Germinal center (tissue), 1 donor: Measurements from ENCODE around the gene SP6.

Source experiments
- DNase-seq: peaks from one replicate; pipeline ENCODE4 v3.0.0; 2012; ENCODE audit warnings: mixed read lengths, low spot score

Gene SP6

DNA sequence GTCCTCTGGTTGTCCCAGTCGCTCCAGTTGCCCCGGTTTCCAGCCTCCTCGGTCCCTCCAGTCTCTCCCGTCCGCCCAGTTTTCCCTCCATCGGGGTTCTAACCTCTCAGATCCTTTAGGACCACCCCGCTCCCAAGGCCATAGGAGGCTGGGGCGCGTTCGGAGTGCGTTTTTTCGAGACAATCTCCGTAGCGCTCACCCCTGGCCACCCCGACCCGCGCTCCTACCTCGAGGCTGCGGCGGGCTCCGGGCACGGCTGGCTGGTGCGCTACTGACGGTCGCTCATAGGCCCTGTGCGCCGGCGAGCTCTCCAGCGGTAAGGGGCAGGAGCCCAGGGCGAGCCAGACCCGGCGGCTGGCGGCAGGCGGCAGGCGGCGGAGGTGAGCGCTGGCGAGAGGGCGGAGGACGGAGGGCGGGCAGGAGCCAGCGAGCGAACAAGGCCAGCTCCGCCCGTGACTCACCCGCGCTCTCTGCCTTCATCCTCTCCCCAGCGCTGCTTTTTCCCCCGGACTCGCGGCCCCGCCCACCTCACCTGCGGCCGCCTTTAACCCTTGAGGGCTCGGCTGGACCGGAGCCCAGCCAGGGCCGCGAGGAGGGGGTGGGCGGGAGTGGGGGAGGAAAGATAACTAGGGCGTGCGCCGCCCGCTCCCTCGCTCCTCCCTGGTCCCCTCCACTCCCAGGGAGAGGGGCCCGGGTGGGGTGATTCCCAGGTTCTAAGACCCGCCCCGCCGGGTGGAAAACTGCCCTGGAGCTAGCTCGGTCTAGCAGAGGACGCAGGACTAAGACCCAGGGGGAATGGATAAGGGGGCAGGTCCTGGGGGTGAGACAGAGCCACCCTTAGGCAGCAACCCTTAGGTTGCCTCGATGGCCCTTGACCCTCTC lies at the start of gene SP6:
Gene SP6 (minus strand): TSS at position 472 of the 882 bp plus-strand sequence. CDS start 2,734 bp downstream, outside the sequence.
- DNase-seq = peak; percentile 49

DNA sequence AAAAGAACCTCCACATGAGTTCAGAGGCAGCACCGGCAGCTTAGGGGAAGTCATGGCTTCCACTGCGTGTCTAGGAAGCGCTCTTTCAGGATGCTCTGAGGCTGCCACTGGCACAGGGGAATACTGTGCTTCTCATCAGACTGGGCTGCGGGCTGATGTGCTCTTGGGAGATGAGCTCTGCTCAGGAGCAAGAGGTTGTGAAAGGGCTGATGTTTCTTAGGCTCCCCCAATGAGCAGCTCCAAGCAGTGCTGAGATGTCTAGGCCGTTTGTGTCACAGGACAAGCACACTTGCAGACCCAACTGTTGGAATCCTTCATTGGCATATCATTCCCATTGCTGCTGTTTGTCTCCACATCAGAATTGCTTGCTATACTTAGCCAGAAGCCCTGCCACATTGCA lies 48.7 kb upstream of the SP6 start:
- DNase-seq = no peak

GRCh38 chr17:47898241-47898640 lies 47.3 kb upstream of the SP6 start:
- no peak for DNase-seq

- DNase-seq = no peak
Observed at GRCh38 chr17:47897561-47897960, 46.6 kb upstream of the SP6 start.

DNA sequence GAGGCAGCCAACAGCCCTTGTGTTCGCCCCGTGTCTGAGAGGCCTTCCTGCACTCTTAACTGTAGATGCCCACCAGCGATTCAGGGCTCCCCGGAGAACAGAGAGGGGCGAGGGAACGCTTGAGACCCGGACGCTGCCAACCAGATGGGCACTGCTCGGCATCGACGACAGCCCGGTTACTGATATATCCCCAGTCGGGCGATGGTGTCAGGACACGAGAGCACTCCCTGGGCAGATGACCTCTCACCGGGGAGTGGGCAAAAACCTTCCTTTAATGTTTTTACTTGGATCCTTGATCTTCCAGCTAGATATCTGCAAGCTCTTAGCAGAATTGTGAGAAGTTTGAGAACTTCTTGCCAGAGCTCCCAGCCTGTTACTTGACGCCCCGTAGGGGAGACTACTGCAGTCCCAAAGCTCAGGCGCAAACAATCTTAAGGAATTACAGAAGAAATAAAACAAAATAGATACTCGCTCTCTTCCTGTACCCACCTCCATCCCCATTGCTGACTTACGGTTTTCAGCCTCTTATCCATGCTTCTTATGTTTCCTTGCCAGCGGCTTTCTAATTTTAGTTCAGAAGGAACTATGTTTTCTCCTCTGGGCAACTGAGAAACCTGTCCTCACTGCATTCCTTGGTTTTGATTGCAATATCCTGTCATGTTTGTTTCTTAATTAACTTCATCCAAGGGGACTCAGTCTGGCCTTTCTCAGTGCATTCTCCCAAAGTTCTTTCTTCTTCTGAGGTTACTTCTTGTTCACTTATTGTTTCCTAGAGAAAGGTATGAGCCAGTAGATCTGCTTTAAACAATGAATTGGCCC lies 45.9 kb upstream of the SP6 start:
- no peak for DNase-seq

DNA sequence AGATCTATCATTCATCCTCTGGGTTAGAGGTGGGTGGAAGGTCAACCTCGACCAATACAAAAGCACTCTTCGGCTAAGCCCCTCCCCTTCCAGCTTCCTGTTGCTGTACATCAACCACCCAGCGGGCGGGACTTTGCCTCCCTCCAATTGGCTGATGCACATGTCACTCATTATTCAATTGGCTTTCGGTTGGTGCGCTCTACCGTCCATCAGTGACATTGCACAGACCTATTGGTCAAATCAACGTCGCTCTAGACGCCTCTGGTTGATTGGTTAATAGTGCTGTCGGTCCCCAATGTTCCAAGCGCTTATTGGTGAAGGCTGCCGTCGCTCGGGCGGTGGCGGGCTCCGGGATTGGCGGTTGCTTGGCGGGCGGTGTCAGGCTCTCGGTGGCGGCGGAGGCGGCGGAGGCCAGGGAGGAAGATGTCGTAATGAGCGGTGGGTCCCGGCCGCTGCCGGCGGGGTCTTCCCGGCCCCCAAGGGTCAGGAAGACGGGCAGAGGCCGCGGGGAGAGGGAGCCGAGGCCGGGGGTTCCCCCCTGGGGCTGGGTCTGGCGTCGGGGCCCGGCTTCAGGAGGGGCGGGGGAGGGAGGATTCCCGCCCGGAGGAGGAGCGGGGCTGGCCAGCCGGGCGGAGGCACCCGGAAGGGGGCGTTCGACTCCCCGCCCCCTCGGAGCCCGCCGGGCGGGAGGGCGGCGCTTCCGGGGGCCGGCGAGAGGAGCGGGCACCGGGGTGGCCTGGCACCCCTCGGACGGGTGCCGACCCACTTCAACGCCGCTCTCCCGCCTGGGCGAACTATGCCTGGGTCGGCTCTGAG lies 45.1 kb upstream of the SP6 start, which contains the start of gene SP2:
Gene SP2 (plus strand): TSS at position 381 of the 816 bp plus-strand sequence. CDS start 51 bp downstream, at position 432.
- DNase-seq = peak; percentile 100

DNA sequence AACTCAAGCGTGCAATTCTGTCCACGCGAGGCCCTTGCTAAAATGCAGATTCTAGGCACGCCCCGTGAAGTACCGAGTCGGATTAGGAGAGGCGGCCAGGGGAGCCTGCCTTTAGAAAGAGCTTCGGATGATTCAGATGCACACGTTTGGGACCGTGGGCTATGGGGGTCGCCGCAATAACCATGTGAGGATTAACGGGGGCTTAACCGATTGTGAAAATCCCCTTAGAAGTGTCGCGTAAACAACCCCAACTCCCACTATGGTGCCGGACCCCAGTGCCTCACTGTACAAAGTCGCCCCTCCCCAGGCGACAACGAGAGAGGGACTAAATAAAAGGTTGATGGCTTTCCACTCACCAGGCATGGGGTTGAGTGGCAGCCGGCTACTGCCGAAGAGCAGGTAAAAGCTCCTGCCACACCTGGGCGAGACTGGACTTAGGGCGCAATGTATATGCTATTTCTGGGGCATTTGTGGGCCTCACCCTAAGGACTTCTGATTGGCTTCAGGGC lies 44.4 kb upstream of the SP6 start:
- no peak for DNase-seq

GRCh38 chr17:47894498-47895346 lies 43.8 kb upstream of the SP6 start:
- no peak for DNase-seq

GRCh38 chr17:47891545-47892088 lies 40.7 kb upstream of the SP6 start:
- DNase-seq = no peak

DNA sequence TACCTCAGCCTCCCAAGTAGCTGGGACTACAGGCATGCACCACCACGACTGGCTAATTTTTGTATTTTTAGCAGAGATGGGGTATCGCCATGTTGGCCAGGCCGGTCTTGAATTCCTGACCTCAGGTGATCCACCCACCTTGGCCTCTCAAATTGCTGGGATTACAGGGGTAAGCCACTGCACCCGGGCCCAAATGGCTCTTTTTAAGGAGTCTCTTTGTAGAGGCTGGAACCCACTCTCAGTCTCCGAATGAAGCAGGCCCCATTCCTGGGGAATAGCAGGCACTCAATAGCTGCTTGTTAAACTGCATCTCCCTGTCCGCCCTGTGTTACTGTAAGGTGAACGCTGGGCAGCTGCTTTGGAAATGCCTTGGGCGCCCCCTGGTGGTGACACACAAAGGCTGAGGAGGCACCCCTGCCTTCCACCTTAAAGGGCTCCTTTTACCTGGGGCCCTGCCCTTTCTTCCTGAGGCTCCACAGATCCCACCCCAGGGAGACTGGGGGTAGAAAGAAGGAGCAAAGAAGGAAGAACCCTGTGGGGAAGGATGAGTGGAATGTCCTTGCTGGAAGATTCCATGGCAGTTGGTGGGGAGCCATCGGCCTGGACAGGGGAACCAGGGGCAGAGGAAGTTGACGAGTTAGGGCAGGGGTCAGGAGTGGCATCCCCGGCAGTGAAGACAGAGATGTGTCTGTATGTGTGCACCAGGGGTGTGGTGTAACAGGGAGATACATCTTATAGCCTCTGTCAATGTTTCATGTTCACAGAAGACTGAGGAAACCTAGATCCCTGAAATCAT lies 39.0 kb upstream of the SP6 start:
- DNase-seq = peak; percentile 74

GRCh38 chr17:47888293-47888692 lies 37.3 kb upstream of the SP6 start:
- no peak for DNase-seq

- DNase-seq = no peak
Observed at GRCh38 chr17:47884905-47885730, 34.2 kb upstream of the SP6 start.

- no peak for DNase-seq
Observed at GRCh38 chr17:47884427-47884740, 33.4 kb upstream of the SP6 start.

DNA sequence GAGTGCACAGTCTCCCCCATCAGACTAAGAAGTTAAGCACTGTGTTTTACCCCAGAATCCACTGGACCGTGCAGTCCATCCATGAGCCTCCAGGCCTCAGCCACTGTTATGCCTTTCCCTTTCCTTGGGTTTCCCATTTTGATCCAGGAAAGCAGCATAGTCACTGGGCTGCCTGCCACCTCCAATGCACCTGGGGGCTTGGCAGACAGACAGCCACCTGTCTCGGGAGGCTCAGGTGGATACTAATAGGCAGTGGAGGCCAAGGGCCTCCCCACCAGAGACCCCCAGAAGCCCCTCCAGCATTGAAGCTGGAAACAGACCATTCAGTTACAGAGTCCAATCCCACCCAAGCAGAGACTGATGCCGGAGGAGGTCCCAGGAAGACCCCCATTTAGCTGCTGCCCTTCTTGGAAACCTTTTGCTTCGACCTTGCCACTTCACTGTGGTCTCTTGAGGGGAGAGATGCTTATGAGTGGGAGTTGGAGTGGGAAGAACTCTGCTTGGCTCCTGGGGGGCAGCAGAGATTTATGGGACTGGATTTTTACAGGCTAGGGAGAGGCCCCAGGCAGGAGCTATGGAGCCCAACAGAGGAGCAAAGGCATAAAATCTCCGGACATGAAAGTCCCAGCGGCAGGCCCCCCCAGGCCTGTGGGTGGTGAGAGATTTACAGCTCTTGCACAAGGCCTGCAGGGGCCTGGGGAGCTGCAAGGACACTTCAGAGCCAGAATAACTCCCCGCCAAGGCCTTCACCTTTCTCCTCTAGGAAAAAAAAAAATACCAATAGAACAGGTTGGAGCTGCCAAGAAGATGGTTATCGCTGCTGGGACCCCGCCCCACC lies 32.8 kb upstream of the SP6 start:
- DNase-seq = no peak

DNA sequence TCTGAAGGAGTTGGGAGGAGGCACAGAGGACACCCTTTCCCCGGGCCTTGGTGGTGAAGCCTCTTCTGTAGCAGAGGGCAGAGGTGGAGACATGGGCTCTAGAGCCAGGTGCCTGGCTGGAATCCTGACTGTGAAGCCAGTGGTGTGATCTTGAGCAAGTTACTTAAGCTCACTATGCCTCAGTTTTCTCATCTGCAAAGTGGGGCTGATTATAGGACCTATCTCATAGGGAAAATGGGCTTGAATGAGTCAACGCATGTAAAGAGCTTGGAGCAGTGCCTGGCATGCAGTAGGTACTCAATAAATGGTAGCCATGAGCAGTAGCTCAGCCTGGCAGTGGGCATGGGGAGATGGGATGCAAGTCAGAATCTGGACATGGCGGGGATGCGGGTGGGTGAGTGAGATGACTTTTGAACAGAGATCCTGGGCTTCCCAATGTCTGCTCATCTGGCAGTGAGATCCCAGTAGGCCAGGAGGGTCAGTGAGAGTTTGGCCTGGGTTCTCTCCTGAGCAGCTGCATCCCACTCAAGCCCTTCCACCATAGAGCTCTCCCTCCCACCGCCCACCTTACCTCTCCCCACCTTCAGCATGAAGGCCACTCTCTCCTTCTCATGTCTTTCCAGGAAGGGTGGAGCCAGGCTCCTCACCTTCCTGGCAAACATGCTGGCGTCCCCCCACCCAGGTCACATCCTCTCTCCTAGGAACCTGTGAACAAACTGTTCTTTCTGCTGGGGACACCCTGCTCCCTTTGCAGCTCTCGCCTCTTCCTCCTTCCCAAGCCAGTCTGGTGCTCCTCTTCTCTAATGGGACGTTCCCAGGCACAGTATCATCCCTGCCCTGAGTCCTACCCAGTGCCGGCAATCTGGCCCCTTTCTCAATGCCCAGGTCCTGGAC lies 32.0 kb upstream of the SP6 start:
- no peak for DNase-seq

DNA sequence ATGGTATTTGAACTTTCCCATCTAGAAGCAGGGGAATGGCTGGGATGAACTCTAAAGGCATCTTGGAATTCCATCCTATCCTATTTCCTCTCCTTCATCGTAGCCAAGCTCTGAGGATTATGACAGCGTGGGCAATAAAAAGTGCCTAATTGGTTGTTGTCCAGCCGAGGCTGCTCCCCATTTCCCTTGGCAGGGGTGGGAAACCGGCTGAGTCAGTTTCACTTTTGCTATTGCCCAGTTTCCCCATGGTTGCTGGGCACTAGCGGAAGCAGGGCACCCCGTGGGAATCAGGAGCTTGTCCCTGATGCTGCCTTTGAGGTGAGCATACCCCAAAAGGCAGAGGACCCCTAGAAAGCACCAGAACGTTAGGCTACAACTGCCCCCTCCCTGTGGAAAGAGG lies 31.3 kb upstream of the SP6 start:
- no peak for DNase-seq
